Progenitor cell of endocrine pancreas (in vitro differentiated cells): ENCODE measurements around the gene WBP1. TPM values are rescaled to one million over a fixed set of nuclear protein-coding genes. Genes with fewer than 3 reads are reported as not detected.
"Not testable (repeated sequence)": the region's sequence is repeated elsewhere in the genome, so short reads cannot be mapped to it uniquely, and the experiment has no call there.

Experiments used
- DNase-seq: peaks from one replicate; pipeline ENCODE4 v3.0.0; 2021; ENCODE audit warnings: low spot score; ENCODE audit not compliant: unreplicated experiment
- H3K27ac Mint-ChIP-seq: 2 replicates; pipeline ENCODE4 v1.8.0; 2021; ENCODE audit warnings: mild to moderate bottlenecking, moderate library complexity, mixed read lengths
- H3K27me3 Mint-ChIP-seq: 2 replicates; pipeline ENCODE4 v1.8.0; 2021; ENCODE audit warnings: mixed read lengths
- H3K36me3 Mint-ChIP-seq: 2 replicates; pipeline ENCODE4 v1.8.0; 2022; ENCODE audit warnings: mixed read lengths; ENCODE audit not compliant: insufficient read depth
- H3K4me1 Mint-ChIP-seq: 2 replicates; pipeline ENCODE4 v1.8.0; 2021; ENCODE audit warnings: low read depth, mixed read lengths
- H3K4me3 Mint-ChIP-seq: 2 replicates; pipeline ENCODE4 v1.8.0; 2021; ENCODE audit warnings: low read depth, mild to moderate bottlenecking, moderate library complexity, mixed read lengths
- H3K9me3 Mint-ChIP-seq: 2 replicates; pipeline ENCODE4 v1.8.0; 2021; ENCODE audit warnings: low read depth, mixed read lengths
- total RNA-seq: library from RNA; stranded (reverse); gene quantifications from 2 replicates; pipeline ENCODE4 v1.2.1, GENCODE V29; 2021
- TF ChIP-seq, protein P1 (sequence below): fragments of 200-600 bp; sonication (generic); IDR thresholded peaks from one replicate; pipeline ENCODE4 v1.5.0; 2021; ENCODE audit warnings: antibody characterized with exemption, mild to moderate bottlenecking; ENCODE audit not compliant: unreplicated experiment

Gene WBP1
- total RNA-seq, 1 donor from 2014 or later, result 140 TPM

DNA sequence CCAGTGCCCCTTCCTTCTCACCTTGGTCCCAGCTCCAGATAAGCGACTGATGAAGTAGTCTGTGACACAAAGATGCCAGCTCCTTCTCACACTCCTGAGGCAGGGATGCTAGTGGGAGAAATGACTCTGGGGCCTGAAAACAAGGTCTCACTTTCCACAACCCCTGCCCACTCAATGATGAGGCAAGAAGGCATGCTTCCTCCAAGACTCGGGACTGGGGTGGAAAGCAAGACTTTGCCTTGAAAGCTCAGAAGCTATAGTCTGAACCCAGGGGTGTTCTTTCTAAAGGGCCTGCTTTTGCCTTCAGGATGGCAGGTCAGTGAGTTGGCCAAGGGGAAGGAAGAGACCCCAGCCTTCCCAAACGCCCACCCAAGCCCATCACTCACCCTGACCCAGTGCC is 23.2 kb downstream of the WBP1 start:
- DNase-seq, result no peak
- TF ChIP-seq, protein P1, sequence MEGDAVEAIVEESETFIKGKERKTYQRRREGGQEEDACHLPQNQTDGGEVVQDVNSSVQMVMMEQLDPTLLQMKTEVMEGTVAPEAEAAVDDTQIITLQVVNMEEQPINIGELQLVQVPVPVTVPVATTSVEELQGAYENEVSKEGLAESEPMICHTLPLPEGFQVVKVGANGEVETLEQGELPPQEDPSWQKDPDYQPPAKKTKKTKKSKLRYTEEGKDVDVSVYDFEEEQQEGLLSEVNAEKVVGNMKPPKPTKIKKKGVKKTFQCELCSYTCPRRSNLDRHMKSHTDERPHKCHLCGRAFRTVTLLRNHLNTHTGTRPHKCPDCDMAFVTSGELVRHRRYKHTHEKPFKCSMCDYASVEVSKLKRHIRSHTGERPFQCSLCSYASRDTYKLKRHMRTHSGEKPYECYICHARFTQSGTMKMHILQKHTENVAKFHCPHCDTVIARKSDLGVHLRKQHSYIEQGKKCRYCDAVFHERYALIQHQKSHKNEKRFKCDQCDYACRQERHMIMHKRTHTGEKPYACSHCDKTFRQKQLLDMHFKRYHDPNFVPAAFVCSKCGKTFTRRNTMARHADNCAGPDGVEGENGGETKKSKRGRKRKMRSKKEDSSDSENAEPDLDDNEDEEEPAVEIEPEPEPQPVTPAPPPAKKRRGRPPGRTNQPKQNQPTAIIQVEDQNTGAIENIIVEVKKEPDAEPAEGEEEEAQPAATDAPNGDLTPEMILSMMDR, result no peak
- Mint-ChIP-seq H3K36me3 (peaks cover 6% of the 10 kb centered on the region), H3K9me3 (no peaks in the 10 kb centered on the region), H3K27me3 (no peaks in the 10 kb centered on the region), H3K27ac (no peak overlapping the region), H3K4me3 (peak overlapping the region; percentile 96), H3K4me1 (peaks cover 14% of the 10 kb centered on the region)

DNA sequence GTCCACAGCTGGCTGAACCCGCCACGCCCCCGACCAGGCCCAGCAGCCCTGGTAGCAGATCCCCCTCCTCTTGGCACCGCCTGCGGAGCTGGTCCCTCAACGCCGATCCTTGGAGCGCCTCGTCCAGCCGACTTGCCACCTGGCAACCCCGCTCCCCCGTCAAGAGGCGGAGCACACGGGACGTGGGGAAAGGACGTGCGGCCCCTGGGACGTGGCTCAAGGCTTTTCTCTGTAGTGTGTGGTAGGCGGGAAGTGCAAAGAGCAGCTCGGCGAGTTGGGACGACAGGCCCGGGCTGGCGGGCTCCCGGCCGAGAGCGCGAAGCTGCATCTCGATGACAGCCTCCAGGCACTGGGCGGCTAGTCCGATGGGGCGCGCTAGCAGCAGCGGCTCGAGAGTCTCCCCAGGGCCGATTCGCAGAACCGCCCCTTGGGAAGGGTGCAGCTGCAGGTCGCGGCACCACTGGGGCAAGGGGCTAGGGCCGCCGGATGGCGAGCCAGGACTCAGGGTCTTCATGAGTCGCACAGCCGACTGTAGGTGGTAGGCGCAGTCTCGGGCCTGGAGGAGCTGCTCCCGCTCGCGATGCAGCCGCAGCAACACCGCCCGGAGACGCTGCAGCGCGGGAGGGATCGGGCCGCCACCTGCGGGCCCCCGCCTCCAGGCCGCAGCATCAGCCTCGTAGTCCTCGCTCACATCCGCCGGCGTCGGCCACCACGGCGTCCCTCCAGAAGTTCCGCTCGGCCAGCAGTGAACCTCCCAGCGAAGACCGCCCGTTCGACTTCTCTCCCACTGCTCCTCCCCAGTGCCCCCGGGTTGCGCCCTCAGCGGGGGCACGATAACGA is 23.9 kb downstream of the WBP1 start:
- peak overlapping the region; percentile 98 for H3K27ac Mint-ChIP-seq
- TF ChIP-seq, protein P1, result no peak
- peak overlapping the region; percentile 96 for H3K4me3 Mint-ChIP-seq
- peaks cover 14% of the 10 kb centered on the region for H3K4me1 Mint-ChIP-seq
- no peaks in the 10 kb centered on the region for H3K27me3 Mint-ChIP-seq
- H3K9me3 Mint-ChIP-seq, result no peaks in the 10 kb centered on the region
- DNase-seq, result no peak
- H3K36me3 Mint-ChIP-seq, result peaks cover 8% of the 10 kb centered on the region

DNA sequence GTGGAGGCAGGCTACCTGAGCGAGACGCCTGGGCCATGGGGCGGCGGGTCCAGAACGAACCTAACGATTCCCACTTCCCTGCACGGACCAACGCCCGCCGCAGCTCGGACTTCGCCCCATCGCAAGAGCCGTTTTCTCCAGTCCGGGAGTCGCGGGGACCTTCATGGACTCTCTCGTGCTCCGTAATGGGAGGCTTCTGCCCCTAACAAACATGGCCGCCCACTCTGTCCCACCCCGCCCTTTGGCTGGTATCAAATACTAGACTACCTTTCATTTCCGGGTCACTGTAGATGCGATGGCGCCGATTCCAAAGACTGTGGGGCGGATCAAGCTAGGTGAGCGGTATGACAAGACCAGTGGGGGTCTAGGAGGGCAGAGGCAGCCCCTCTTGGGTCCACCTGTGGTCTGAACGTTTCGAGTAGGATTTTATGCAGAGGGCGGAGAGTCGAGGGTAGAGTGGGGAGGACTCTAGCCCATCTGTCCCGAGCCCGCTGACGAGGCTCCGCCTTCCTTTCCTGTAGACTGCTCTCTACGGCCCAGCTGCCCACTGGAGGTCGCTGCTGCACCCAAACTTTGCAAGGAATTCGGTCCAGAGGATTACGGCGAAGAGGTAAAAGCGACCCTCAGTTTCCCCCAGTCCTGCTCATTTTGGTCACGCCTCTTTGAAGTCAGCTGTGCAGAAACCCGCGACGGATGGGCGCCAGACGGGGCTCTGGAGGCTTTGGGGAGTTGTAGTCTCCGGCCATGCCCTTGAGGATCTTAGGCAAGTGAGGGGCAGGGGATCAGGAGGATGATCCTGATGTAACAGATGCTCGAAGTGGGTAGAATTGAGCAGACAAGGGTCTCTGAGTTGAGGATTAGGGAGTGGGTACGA is 24.8 kb downstream of the WBP1 start, which contains the start of the genes CCDC142 and TTC31:
TSS of gene CCDC142 (minus strand) at position 198 of the 874 bp plus-strand sequence. CDS start at position 37, 161 bp downstream.
TSS of gene TTC31 (plus strand) at position 281 of the 874 bp plus-strand sequence. CDS start at position 296, 15 bp downstream.
- peak; percentile 86 for DNase-seq

DNA sequence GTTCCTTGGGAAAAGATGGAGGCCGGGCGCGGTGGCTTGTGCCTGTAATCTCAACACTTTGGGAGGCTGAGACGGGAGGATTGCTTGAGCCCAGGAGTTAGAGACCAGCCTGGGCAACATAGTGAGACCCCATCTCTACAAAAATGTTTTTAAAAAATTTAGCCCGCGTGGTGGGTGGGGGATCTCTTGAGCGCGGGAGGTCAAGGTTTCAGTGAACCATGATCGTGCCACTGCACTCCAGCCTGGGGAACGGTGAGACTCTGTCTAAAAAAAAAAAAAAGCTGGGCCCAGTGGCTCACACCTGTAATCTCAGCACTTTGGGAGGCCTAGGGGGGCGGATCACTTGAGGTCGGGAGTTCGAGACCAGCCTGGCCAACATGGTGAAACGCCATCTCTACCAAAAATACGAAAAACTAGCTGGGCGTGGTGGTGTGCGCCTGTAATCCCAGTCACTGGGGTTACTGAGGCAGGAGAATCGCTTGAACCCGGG is 25.5 kb downstream of the WBP1 start:
- peaks cover 14% of the 10 kb centered on the region for H3K4me1 Mint-ChIP-seq

More for the DNA sequence above, 24.8 kb downstream of the WBP1 start, which contains the start of the genes CCDC142 and TTC31:
- Mint-ChIP-seq H3K4me3 (peak within 1 kb of the TSS; percentile 96), H3K9me3 (no peaks in the 10 kb centered on the region), H3K27ac (peak within 1 kb of the TSS; percentile 98), H3K36me3 (peaks cover 8% of the 10 kb centered on the region), H3K4me1 (peaks cover 14% of the 10 kb centered on the region), H3K27me3 (no peaks in the 10 kb centered on the region)
- TF ChIP-seq, protein P1, result peak; percentile 94

DNA sequence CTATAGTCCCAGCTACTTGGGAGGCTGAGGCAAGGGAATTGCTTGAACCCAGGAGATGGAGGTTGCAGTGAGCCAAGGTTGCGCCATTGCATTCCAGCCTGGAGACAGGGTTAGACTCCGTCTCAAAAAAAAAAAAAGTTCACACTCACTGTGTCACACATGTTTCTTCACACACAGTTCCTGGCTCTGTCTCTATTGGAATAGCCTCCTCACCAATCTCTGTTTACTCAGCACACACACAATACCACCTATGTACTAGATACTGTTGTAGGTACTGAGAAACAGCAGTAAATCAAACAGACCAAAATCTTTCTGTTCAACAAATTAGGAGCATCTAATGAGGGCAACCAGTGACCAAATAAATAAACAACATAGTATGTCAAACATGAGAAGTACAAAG is 27.9 kb downstream of the WBP1 start:
- Mint-ChIP-seq H3K9me3 (no peaks in the 10 kb centered on the region), H3K27me3 (no peaks in the 10 kb centered on the region), H3K27ac (no peak overlapping the region), H3K36me3 (peaks cover 10% of the 10 kb centered on the region), H3K4me3 (no peak overlapping the region), H3K4me1 (peaks cover 16% of the 10 kb centered on the region)
- TF ChIP-seq, protein P1, result no peak
- no peak for DNase-seq

More for the DNA sequence above, 25.5 kb downstream of the WBP1 start:
- H3K4me3 Mint-ChIP-seq, result peak overlapping the region; percentile 96
- not testable (repeated sequence) for H3K27me3 Mint-ChIP-seq, H3K9me3 Mint-ChIP-seq, DNase-seq, H3K36me3 Mint-ChIP-seq
- peak overlapping the region; percentile 98 for H3K27ac Mint-ChIP-seq
